ENCODE measurements around the gene TSPEAR. TPM values are rescaled to one million over a fixed set of nuclear protein-coding genes. Genes with fewer than 3 reads are reported as not detected.

Gene TSPEAR
- total and polyA plus RNA-seq, 2 of the 13 experiments (the other 11 are each of a cell fraction or from before 2014, with no cell fraction given): 0.07 to 0.32 TPM

DNA sequence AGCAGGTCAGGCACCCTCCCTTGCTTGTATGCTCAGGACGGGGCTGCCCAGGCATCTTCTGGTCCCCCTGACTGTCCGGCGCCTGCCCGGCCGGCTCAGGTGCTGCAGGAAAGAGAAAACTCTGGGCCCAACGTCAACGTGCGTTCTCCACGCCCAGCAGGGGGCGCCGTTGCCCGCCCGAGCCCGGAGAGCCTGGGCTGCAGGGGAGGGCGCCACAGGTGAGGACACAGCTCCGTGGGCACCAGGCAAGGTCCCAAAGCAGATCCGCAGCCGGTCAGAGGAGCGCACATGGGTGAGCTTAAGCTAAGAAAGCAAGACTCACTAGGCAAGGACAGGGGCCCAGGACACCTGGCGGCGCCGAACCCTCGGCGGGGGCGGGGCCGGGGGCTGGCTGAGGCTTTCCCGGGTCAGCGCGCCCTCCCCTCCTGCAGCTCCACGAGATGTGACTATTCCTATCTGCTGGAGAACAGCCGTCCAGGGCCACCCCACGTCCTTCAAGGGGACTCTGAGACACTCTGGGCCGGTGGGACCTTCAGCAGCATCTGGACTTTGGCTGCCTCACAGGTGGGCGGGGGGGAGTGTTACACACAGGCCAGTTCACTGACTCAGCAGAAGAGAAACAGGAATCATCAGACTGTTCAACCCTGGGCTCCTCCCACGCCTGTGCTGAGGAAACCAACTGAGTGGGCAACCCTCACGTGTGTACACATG, 200.7 kb downstream of the TSPEAR start (continued):
- TF ChIP-seq, protein P1, sequence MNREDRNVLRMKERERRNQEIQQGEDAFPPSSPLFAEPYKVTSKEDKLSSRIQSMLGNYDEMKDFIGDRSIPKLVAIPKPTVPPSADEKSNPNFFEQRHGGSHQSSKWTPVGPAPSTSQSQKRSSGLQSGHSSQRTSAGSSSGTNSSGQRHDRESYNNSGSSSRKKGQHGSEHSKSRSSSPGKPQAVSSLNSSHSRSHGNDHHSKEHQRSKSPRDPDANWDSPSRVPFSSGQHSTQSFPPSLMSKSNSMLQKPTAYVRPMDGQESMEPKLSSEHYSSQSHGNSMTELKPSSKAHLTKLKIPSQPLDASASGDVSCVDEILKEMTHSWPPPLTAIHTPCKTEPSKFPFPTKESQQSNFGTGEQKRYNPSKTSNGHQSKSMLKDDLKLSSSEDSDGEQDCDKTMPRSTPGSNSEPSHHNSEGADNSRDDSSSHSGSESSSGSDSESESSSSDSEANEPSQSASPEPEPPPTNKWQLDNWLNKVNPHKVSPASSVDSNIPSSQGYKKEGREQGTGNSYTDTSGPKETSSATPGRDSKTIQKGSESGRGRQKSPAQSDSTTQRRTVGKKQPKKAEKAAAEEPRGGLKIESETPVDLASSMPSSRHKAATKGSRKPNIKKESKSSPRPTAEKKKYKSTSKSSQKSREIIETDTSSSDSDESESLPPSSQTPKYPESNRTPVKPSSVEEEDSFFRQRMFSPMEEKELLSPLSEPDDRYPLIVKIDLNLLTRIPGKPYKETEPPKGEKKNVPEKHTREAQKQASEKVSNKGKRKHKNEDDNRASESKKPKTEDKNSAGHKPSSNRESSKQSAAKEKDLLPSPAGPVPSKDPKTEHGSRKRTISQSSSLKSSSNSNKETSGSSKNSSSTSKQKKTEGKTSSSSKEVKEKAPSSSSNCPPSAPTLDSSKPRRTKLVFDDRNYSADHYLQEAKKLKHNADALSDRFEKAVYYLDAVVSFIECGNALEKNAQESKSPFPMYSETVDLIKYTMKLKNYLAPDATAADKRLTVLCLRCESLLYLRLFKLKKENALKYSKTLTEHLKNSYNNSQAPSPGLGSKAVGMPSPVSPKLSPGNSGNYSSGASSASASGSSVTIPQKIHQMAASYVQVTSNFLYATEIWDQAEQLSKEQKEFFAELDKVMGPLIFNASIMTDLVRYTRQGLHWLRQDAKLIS (CRISPR knock-in tag; IDR thresholded peaks at IDR 0.05): no peak
- peak; percentile 42; the same call in 1 of the 2 replicates for TF ChIP-seq ZNF768 (CRISPR knock-in tag; IDR thresholded peaks at IDR 0.05)
- no peak for TF ChIP-seq HDAC1 (CRISPR knock-in tag; IDR thresholded peaks at IDR 0.05)
- TF ChIP-seq ZNF775 (CRISPR knock-in tag; IDR thresholded peaks at IDR 0.05; ENCODE audit: borderline replicate concordance): no peak
- peak; percentile 61; the same call in 1 of the 2 replicates for TF ChIP-seq MTA1 (CRISPR knock-in tag; IDR thresholded peaks at IDR 0.05; ENCODE audit: borderline replicate concordance)
- no peak for TF ChIP-seq SNAPC2 (CRISPR knock-in tag; IDR thresholded peaks at IDR 0.05)
- TF ChIP-seq, protein P2, sequence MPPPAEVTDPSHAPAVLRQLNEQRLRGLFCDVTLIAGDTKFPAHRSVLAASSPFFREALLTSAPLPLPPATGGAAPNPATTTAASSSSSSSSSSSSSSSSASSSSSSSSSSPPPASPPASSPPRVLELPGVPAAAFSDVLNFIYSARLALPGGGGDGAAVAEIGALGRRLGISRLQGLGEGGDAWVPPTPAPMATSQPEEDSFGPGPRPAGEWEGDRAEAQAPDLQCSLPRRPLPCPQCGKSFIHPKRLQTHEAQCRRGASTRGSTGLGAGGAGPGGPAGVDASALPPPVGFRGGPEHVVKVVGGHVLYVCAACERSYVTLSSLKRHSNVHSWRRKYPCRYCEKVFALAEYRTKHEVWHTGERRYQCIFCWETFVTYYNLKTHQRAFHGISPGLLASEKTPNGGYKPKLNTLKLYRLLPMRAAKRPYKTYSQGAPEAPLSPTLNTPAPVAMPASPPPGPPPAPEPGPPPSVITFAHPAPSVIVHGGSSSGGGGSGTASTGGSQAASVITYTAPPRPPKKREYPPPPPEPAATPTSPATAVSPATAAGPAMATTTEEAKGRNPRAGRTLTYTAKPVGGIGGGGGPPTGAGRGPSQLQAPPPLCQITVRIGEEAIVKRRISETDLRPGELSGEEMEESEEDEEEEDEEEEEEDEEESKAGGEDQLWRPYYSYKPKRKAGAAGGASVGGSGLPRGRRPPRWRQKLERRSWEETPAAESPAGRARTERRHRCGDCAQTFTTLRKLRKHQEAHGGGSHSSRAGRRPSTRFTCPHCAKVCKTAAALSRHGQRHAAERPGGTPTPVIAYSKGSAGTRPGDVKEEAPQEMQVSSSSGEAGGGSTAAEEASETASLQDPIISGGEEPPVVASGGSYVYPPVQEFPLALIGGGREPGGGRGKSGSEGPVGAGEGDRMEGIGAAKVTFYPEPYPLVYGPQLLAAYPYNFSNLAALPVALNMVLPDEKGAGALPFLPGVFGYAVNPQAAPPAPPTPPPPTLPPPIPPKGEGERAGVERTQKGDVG (CRISPR knock-in tag; IDR thresholded peaks at IDR 0.05; ENCODE audit: borderline replicate concordance): 0 out of 2 replicates have a peak, but pooled peaks have one; percentile 63
- no peak for TF ChIP-seq NFE2L2 (IDR thresholded peaks at IDR 0.05; ENCODE audit: low read length)
- no peak; the same call in 1 of the 2 replicates for TF ChIP-seq ZMYM2 (CRISPR knock-in tag; IDR thresholded peaks at IDR 0.05)
- peak; percentile 59; the same call in 1 of the 2 replicates for TF ChIP-seq PITX1 (CRISPR knock-in tag; IDR thresholded peaks at IDR 0.05)
- TF ChIP-seq FOSL1 (CRISPR knock-in tag; IDR thresholded peaks at IDR 0.05; ENCODE audit: borderline replicate concordance): no peak
- TF ChIP-seq KAT8 (CRISPR knock-in tag; IDR thresholded peaks at IDR 0.05): no peak
- TF ChIP-seq, protein P3, sequence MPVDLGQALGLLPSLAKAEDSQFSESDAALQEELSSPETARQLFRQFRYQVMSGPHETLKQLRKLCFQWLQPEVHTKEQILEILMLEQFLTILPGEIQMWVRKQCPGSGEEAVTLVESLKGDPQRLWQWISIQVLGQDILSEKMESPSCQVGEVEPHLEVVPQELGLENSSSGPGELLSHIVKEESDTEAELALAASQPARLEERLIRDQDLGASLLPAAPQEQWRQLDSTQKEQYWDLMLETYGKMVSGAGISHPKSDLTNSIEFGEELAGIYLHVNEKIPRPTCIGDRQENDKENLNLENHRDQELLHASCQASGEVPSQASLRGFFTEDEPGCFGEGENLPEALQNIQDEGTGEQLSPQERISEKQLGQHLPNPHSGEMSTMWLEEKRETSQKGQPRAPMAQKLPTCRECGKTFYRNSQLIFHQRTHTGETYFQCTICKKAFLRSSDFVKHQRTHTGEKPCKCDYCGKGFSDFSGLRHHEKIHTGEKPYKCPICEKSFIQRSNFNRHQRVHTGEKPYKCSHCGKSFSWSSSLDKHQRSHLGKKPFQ (CRISPR knock-in tag; IDR thresholded peaks at IDR 0.05; ENCODE audit: insufficient replicate concordance): no peak
- TF ChIP-seq ZNF274 (CRISPR knock-in tag; IDR thresholded peaks at IDR 0.05): 0 out of 2 replicates have a peak, but pooled peaks have one; percentile 34
- TF ChIP-seq MEF2D (CRISPR knock-in tag; IDR thresholded peaks at IDR 0.05): no peak; the same call in 1 of the 2 replicates
- TF ChIP-seq ZNF891 (CRISPR knock-in tag; IDR thresholded peaks at IDR 0.05): peak; percentile 75; the same call in 1 of the 2 replicates
- TF ChIP-seq HOXD1 (CRISPR knock-in tag; IDR thresholded peaks at IDR 0.05): 0 out of 2 replicates have a peak, but pooled peaks have one; percentile 41
- TF ChIP-seq RBM39 (IDR thresholded peaks at IDR 0.05; ENCODE audit: low read depth, low read length, poor library complexity, severe bottlenecking): peak; percentile 50
- no peak for TF ChIP-seq ZSCAN30 (CRISPR knock-in tag; IDR thresholded peaks at IDR 0.05)
